ENCODE measurements around the gene IL36G.

The IL36G gene

GRCh38 chr2:112973156-112973555 lies 4.7 kb upstream of the IL36G start:
- DNase-seq: no peak
- intact Hi-C loops (cut with DNase I; ENCODE audit: low total_unique reads): no loop called here
- Histone ChIP-seq H3K27me3 (peaks cover 0 to 4% of the 10 kb centered on the region in 2 donors), H3K4me1 (no peaks in the 10 kb centered on the region), H3K9me3 (no peaks in the 10 kb centered on the region), H3K27ac (no peak overlapping the region), H3K4me3 (no peak overlapping the region), H3K36me3 (no peaks in the 10 kb centered on the region)
- TF ChIP-seq CTCF (IDR thresholded peaks at IDR 0.05): no peak

GRCh38 chr2:112979731-112980130 lies 1.9 kb downstream of the IL36G start:
- intact Hi-C loops (cut with DNase I; ENCODE audit: low total_unique reads): no loop called here
- no peak for DNase-seq
- TF ChIP-seq CTCF (IDR thresholded peaks at IDR 0.05): no peak

GRCh38 chr2:112980537-112980936 lies 2.7 kb downstream of the IL36G start:
- DNase-seq: no peak
- H3K9me3 ChIP-seq: no peaks in the 10 kb centered on the region
- H3K4me1 ChIP-seq: no peaks in the 10 kb centered on the region
- intact Hi-C loops (cut with DNase I; ENCODE audit: low total_unique reads): no loop called here
- no peaks in the 10 kb centered on the region for H3K36me3 ChIP-seq
- no peak overlapping the region for H3K4me3 ChIP-seq
- no peak overlapping the region for H3K27ac ChIP-seq
- no peak for TF ChIP-seq CTCF (IDR thresholded peaks at IDR 0.05)
- H3K27me3 ChIP-seq: peaks cover 0 to 4% of the 10 kb centered on the region in 2 donors

More at GRCh38 chr2:112979731-112980130, 1.9 kb downstream of the IL36G start:
- Histone ChIP-seq H3K4me3 (no peak overlapping the region), H3K27me3 (peaks cover 0 to 4% of the 10 kb centered on the region in 2 donors), H3K9me3 (no peaks in the 10 kb centered on the region), H3K36me3 (no peaks in the 10 kb centered on the region), H3K4me1 (no peaks in the 10 kb centered on the region), H3K27ac (no peak overlapping the region)

GRCh38 chr2:112985090-112985489 lies 7.3 kb downstream of the IL36G start:
- intact Hi-C loops (cut with DNase I; ENCODE audit: low total_unique reads): no loop called here
- H3K27me3 ChIP-seq: no peaks in the 10 kb centered on the region
- DNase-seq: no peak
- no peaks in the 10 kb centered on the region for H3K9me3 ChIP-seq
- no peak overlapping the region for H3K4me3 ChIP-seq
- H3K27ac ChIP-seq: no peak overlapping the region
- H3K36me3 ChIP-seq: no peaks in the 10 kb centered on the region
- H3K4me1 ChIP-seq: no peaks in the 10 kb centered on the region
- TF ChIP-seq CTCF (IDR thresholded peaks at IDR 0.05): no peak

GRCh38 chr2:112989611-112990010 lies 11.8 kb downstream of the IL36G start:
- no peak for TF ChIP-seq CTCF (IDR thresholded peaks at IDR 0.05)
- Histone ChIP-seq H3K27ac (no peak overlapping the region), H3K27me3 (no peaks in the 10 kb centered on the region), H3K4me3 (no peak overlapping the region), H3K9me3 (peaks cover 0 to 9% (median 5%) of the 10 kb centered on the region in 3 donors), H3K4me1 (no peaks in the 10 kb centered on the region), H3K36me3 (no peaks in the 10 kb centered on the region)
- intact Hi-C loops (cut with DNase I; ENCODE audit: low total_unique reads): no loop called here
- no peak for DNase-seq

- Histone ChIP-seq H3K36me3 (no peaks in the 10 kb centered on the region), H3K4me1 (no peaks in the 10 kb centered on the region), H3K9me3 (peaks cover 0 to 9% (median 5%) of the 10 kb centered on the region in 3 donors), H3K27ac (no peak overlapping the region), H3K4me3 (no peak overlapping the region), H3K27me3 (no peaks in the 10 kb centered on the region)
- no peak for DNase-seq
- TF ChIP-seq CTCF (IDR thresholded peaks at IDR 0.05): no peak
- intact Hi-C loops (cut with DNase I; ENCODE audit: low total_unique reads): no loop called here
Measured at GRCh38 chr2:112993831-112994230, 16.0 kb downstream of the IL36G start.
